ENCODE results near the gene HSPA12B.

HSPA12B gene

GRCh38 chr20:3740615-3741301, 8.3 kb downstream of the HSPA12B start:
- DNase-seq: no peak
- Histone ChIP-seq H3K9me3 (no peaks in the 10 kb centered on the region), H3K27me3 (no peaks in the 10 kb centered on the region), H3K4me3 (ENCODE audit: low read depth, low read length) (no peak overlapping the region), H3K36me3 (no peaks in the 10 kb centered on the region), H3K4me1 (peaks cover 2% of the 10 kb centered on the region; the same call in 1 of the 2 replicates)
- no peak for TF ChIP-seq CTCF (IDR thresholded peaks at IDR 0.05; ENCODE audit: low read depth, low read length)

- peaks cover 2% of the 10 kb centered on the region; the same call in 1 of the 2 replicates for H3K4me1 ChIP-seq
- no peak for DNase-seq
- H3K27me3 ChIP-seq: no peaks in the 10 kb centered on the region
- no peaks in the 10 kb centered on the region for H3K9me3 ChIP-seq
- no peak overlapping the region for H3K4me3 ChIP-seq (ENCODE audit: low read depth, low read length)
- no peak for TF ChIP-seq CTCF (IDR thresholded peaks at IDR 0.05; ENCODE audit: low read depth, low read length)
- H3K36me3 ChIP-seq: no peaks in the 10 kb centered on the region
These were observed 9.5 kb downstream of the HSPA12B start for GRCh38 chr20:3741836-3742458.

- DNase-seq: no peak
- TF ChIP-seq CTCF (IDR thresholded peaks at IDR 0.05; ENCODE audit: low read depth, low read length): no peak
- H3K27me3 ChIP-seq: no peaks in the 10 kb centered on the region
These were observed 10.8 kb downstream of the HSPA12B start for GRCh38 chr20:3743251-3743650.

GRCh38 chr20:3744037-3744436, 11.6 kb downstream of the HSPA12B start:
- H3K4me1 ChIP-seq: no peaks in the 10 kb centered on the region
- no peaks in the 10 kb centered on the region for H3K36me3 ChIP-seq
- TF ChIP-seq CTCF (IDR thresholded peaks at IDR 0.05; ENCODE audit: low read depth, low read length): no peak
- no peak overlapping the region for H3K4me3 ChIP-seq (ENCODE audit: low read depth, low read length)
- DNase-seq: no peak
- no peaks in the 10 kb centered on the region for H3K27me3 ChIP-seq
- no peaks in the 10 kb centered on the region for H3K9me3 ChIP-seq

More at GRCh38 chr20:3743251-3743650, 10.8 kb downstream of the HSPA12B start:
- no peaks in the 10 kb centered on the region for H3K36me3 ChIP-seq
- H3K4me3 ChIP-seq (ENCODE audit: low read depth, low read length): no peak overlapping the region
- no peaks in the 10 kb centered on the region for H3K9me3 ChIP-seq
- H3K4me1 ChIP-seq: peaks cover under 1% of the 10 kb centered on the region; the same call in 1 of the 2 replicates

- DNase-seq: peak; percentile 97
- peak overlapping the region; percentile 56 for H3K4me3 ChIP-seq (ENCODE audit: low read depth, low read length)
- H3K4me1 ChIP-seq: no peaks in the 10 kb centered on the region; the same call in 1 of the 2 replicates
These were observed 12.6 kb downstream of the HSPA12B start for GRCh38 chr20:3744806-3745685.

More at GRCh38 chr20:3744806-3745685, 12.6 kb downstream of the HSPA12B start:
- Histone ChIP-seq H3K9me3 (no peaks in the 10 kb centered on the region), H3K36me3 (no peaks in the 10 kb centered on the region), H3K27me3 (no peaks in the 10 kb centered on the region)
- no peak for TF ChIP-seq CTCF (IDR thresholded peaks at IDR 0.05; ENCODE audit: low read depth, low read length)
